HG03139 (cell line): Measurements from ENCODE around the gene PDE6D.

Experiments used
- ATAC-seq: cut with Tn5 transposase; IDR thresholded peaks from one replicate; pipeline ENCODE4 v1.9.1; 2021; ENCODE audit not compliant: unreplicated experiment

Gene PDE6D

DNA sequence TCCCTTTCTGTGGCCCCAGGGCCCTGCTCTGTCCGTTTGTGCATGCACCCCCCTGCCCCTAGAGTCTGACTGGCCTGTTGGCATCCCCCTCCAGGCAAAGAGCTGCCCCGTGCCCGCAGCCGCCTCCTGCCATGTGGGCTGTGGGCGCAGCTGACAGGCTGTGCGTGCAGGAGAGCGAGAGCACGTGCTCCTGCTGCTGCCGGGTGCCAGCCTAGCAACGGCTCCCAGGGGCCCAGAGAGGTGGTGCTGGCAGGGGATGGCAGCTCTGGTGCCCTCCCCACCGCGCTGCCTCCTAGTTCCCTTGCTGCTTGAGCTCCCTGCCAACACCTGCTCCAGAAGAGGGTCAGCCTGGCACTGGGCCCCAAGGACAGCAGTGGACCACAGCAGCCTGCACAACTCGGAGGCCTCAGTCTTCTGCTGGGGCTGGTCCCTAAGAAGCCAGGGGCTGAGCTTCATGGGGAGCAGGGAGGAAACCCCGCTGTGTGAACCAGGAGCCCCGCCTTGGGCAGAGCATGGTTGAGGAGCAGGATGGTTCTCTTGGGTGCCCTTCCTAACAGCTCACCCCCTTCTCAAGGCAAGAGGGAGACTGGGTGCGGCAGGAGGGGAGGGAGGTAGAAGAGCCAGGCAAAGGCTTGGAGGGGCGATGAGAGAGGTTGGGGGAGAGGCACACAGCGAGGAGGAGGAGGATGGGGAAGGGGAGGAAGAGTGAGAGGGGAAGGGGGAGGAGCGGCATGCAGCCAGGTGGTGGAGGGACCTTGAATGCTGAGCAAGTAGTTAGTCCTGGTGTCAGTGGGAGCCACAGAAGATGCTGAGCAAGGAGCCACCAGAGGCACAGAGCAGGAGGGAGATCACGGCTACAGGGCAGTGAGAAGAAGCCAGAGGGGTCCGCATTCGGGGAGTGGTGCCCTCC, 96.5 kb downstream of the PDE6D start:
- no peak for ATAC-seq

DNA sequence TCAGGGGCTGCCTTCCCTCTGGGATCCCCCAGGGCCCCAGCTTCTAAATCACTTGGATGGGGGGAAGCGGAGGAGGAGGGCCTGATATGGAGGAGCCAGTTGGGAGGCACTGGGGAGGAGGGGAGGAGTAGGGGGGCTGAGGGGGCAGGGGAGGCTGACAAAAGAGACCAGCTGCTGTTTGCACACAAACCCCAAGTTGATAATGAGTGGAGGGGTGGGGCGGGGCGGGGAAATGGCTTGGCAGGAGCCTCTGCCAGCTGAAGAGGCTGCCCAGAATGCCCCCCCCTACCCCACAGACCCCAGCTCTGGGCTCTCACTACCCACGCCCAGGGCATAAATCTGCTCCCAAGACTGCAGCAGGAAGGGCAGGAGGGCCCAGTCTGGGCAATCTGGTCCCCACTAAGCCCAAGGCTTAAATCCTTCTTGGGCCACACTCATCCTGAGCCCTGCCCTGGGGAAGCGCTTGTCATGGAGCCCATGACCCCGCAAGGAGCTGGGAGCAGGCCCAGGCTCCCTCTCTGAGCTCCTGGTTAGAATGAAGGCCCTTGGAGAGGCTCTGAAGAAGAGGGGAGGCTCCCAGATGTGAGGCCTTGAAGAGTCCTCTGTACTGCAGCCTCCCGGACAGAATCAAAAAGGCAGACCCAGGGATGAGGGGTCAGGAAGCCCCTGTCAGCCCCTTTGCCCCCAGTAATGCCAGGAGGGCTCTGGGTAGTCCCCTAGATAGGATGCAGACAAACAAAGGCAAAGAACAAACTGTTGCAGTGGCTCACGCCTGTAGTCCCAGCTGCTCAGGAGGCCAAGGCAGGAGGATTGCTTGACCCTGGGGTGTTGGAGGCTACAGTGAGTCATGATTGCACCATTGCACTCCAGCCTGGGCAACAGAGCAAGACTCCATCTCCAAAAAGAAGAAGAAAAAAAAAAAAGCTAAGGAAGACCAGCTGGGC, 97.5 kb downstream of the PDE6D start:
- no peak for ATAC-seq

DNA sequence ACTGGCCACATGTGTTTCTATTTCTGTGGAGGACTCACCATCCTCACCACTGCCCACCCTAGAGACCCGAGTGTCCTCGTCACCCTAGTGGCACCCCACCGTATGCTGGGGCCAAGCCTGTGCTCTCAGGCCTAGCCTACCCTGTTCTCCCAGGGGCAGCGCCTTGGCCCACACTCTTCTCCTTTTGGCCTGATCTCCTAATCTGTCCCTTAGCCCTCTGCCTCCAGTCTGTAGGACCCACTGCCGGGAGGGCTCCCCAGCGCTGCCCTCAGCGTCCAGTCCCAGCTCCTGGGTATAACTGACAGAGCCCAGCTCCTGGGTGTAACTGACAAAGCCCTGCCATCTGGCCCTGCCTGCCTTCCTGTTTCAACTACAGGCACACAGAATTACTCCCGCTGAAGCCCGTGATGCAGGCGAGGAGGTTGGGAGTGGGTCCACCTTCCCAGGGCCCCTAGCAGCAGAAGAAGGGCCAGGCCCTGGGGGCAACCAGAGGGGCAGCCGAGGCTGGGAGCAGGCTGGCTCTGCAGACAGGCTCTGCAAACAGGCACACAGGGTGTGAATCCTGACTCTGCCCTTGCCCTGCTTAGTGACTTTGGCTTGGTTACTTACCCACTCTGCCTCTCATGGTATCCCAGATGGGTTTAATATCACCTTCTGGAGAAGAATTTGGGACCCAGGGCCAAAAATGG, 98.3 kb downstream of the PDE6D start:
- ATAC-seq, result no peak
